HEK293 (cell line): Measurements from ENCODE around the gene KBTBD12.
"Not testable (repeated sequence)": the region's sequence is repeated elsewhere in the genome, so short reads cannot be mapped to it uniquely, and the experiment has no call there.

Experiments used
- CTCF ChIA-PET: fragments of 350-600 bp; formaldehyde crosslinking; extraction: SDS; loops from one replicate; lab custom pipeline; 2021; ENCODE audit warnings: antibody characterized with exemption; lab: Yijun Ruan, JAX
- POLR2A ChIA-PET: fragments of 300-600 bp; formaldehyde crosslinking; extraction: SDS; loops from one replicate; lab custom pipeline; 2020; ENCODE audit warnings: antibody characterized with exemption, inconsistent platforms; lab: Yijun Ruan, JAX
- H3K27ac ChIP-seq: fragments of 200-500 bp; sonication (Bioruptor generic); 2 replicates; pipeline ENCODE4 v1.5.1; 2014; ENCODE audit warnings: low read depth, low read length, control low read depth, inconsistent platforms; ENCODE audit errors: extremely low read depth
- H3K36me3 ChIP-seq, 2 experiments: fragments of 200-500 bp in 1 of 2; sonication (Bioruptor generic) in 1 of 2; 1 replicate in 1 of 2; 2 replicates in 1 of 2; pipeline ENCODE4 v1.5.1; 2014 to 2017; ENCODE audit warnings: inconsistent platforms in 2 of 2, low read length in 2 of 2; ENCODE audit not compliant: control insufficient read depth in 2 of 2, insufficient read depth in 1 of 2
- H3K4me1 ChIP-seq: fragments of 200-500 bp; sonication (Bioruptor generic); 2 replicates; pipeline ENCODE4 v1.5.1; 2014; ENCODE audit warnings: mild to moderate bottlenecking, low read length, inconsistent platforms; ENCODE audit not compliant: control insufficient read depth, insufficient read depth
- H3K4me3 ChIP-seq: 2 replicates; pipeline ENCODE4 v1.5.1; 2011; ENCODE audit warnings: low read depth, mild to moderate bottlenecking, control low read depth, low read length, moderate library complexity
- H3K9me3 ChIP-seq: fragments of 200-500 bp; sonication (Bioruptor generic); 2 replicates; pipeline ENCODE4 v1.5.1; 2014; ENCODE audit warnings: low read depth, low read length, inconsistent platforms; ENCODE audit not compliant: control insufficient read depth, insufficient read depth
- BCL6B ChIP-seq: fragments of 450-650 bp; formaldehyde crosslinking; IDR thresholded peaks from 2 replicates; pipeline ENCODE4 v1.5.1; 2017; ENCODE audit warnings: missing biosample characterization, missing genetic modification characterization
- INSM2 ChIP-seq: fragments of 450-650 bp; formaldehyde crosslinking; IDR thresholded peaks from 2 replicates; pipeline ENCODE4 v1.5.1; 2016; ENCODE audit warnings: missing biosample characterization, missing genetic modification characterization
- SP2 ChIP-seq: fragments of 450-650 bp; formaldehyde crosslinking; IDR thresholded peaks from 2 replicates; pipeline ENCODE4 v1.5.1; 2016; ENCODE audit warnings: missing biosample characterization, missing genetic modification characterization
- TRIM28 ChIP-seq: IDR thresholded peaks from 2 replicates; pipeline ENCODE4 v1.6.1; 2011; ENCODE audit warnings: low read length, control low read depth, borderline replicate concordance
- ZBTB17 ChIP-seq: fragments of 450-650 bp; formaldehyde crosslinking; IDR thresholded peaks from 2 replicates; pipeline ENCODE4 v1.5.1; 2016; ENCODE audit warnings: missing biosample characterization, missing genetic modification characterization
- ZBTB21 ChIP-seq: fragments of 450-650 bp; formaldehyde crosslinking; IDR thresholded peaks from 2 replicates; pipeline ENCODE4 v1.5.1; 2017; ENCODE audit warnings: missing biosample characterization, missing genetic modification characterization
- ZFP37 ChIP-seq: fragments of 450-650 bp; formaldehyde crosslinking; IDR thresholded peaks from 2 replicates; pipeline ENCODE4 v1.5.1; 2016; ENCODE audit warnings: missing biosample characterization, missing genetic modification characterization
- ZNF155 ChIP-seq: fragments of 450-650 bp; formaldehyde crosslinking; IDR thresholded peaks from 2 replicates; pipeline ENCODE4 v1.5.1; 2016; ENCODE audit warnings: missing biosample characterization, missing genetic modification characterization
- ZNF24 ChIP-seq: fragments of 450-650 bp; formaldehyde crosslinking; IDR thresholded peaks from 2 replicates; pipeline ENCODE4 v1.5.1; 2016; ENCODE audit warnings: missing biosample characterization, missing genetic modification characterization
- ZNF248 ChIP-seq: fragments of 450-650 bp; formaldehyde crosslinking; IDR thresholded peaks from 2 replicates; pipeline ENCODE4 v1.5.1; 2017; ENCODE audit warnings: missing biosample characterization, missing genetic modification characterization
- ZNF26 ChIP-seq: fragments of 450-650 bp; formaldehyde crosslinking; IDR thresholded peaks from 2 replicates; pipeline ENCODE4 v1.5.1; 2016; ENCODE audit warnings: missing biosample characterization, missing genetic modification characterization
- ZNF366 ChIP-seq: fragments of 450-650 bp; formaldehyde crosslinking; conservative IDR thresholded peaks from 2 replicates; pipeline ENCODE4 v1.5.1; 2016; ENCODE audit warnings: missing biosample characterization, missing genetic modification characterization
- ZNF394 ChIP-seq: fragments of 450-650 bp; formaldehyde crosslinking; IDR thresholded peaks from 2 replicates; pipeline ENCODE4 v1.5.1; 2016; ENCODE audit warnings: missing biosample characterization, missing genetic modification characterization, mild to moderate bottlenecking, moderate library complexity, borderline replicate concordance
- ZNF398 ChIP-seq: fragments of 450-650 bp; formaldehyde crosslinking; IDR thresholded peaks from 2 replicates; pipeline ENCODE4 v1.5.1; 2017; ENCODE audit warnings: missing biosample characterization, missing genetic modification characterization
- ZNF549 ChIP-seq: fragments of 450-650 bp; IDR thresholded peaks from 2 replicates; pipeline ENCODE4 v1.5.1; 2018; ENCODE audit warnings: missing biosample characterization, missing genetic modification characterization, mild to moderate bottlenecking, inconsistent platforms, moderate library complexity
- ZNF600 ChIP-seq: fragments of 450-650 bp; formaldehyde crosslinking; IDR thresholded peaks from 2 replicates; pipeline ENCODE4 v1.5.1; 2016; ENCODE audit warnings: missing biosample characterization, missing genetic modification characterization
- ZNF621 ChIP-seq: fragments of 450-650 bp; formaldehyde crosslinking; IDR thresholded peaks from 2 replicates; pipeline ENCODE4 v1.5.1; 2017; ENCODE audit warnings: missing biosample characterization, missing genetic modification characterization
- ZNF629 ChIP-seq: fragments of 450-650 bp; formaldehyde crosslinking; IDR thresholded peaks from 2 replicates; pipeline ENCODE4 v1.5.1; 2017; ENCODE audit warnings: missing biosample characterization, missing genetic modification characterization
- ZNF639 ChIP-seq: fragments of 450-650 bp; formaldehyde crosslinking; IDR thresholded peaks from 2 replicates; pipeline ENCODE4 v1.5.1; 2016; ENCODE audit warnings: missing biosample characterization, missing genetic modification characterization

KBTBD12 gene

GRCh38 chr3:127889976-127890650 lies 24.9 kb upstream of the KBTBD12 start:
- Histone ChIP-seq H3K36me3 (no peaks in the 10 kb centered on the region), H3K4me1 (no peaks in the 10 kb centered on the region), H3K27ac (no peak overlapping the region), H3K4me3 (no peak overlapping the region), H3K9me3 (no peaks in the 10 kb centered on the region)
- TF ChIP-seq ZNF549 (tag by site-specific recombination), result no peak
- TF ChIP-seq ZNF398, result 0 out of 2 replicates have a peak, but pooled peaks have one; percentile 0
- ChIA-PET POLR2A (no interaction called here), CTCF (interaction anchor here (0.6 kb wide), 1 partner anchor 58 kb away, joined by 4 read pairs; no protein-coding TSS in a partner anchor)

GRCh38 chr3:127890651-127891290 lies 24.3 kb upstream of the KBTBD12 start:
- H3K9me3 ChIP-seq, H3K4me3 ChIP-seq, H3K4me1 ChIP-seq, H3K36me3 ChIP-seq, POLR2A ChIA-PET, H3K27ac ChIP-seq: not testable (repeated sequence)
- CTCF ChIA-PET, result interaction anchor here (0.9 kb wide), 1 partner anchor 240 kb away, joined by 3 read pairs; no protein-coding TSS in a partner anchor
- peak; percentile 46; the same call in 1 of the 2 replicates for TF ChIP-seq ZNF26 (tag by site-specific recombination)
- TF ChIP-seq ZFP37 (tag by site-specific recombination), result 0 out of 2 replicates have a peak, but pooled peaks have one; percentile 32
- TF ChIP-seq SP2 (tag by site-specific recombination), result peak; percentile 61
- TF ChIP-seq ZNF629 (tag by site-specific recombination), result peak; percentile 59
- peak; percentile 77 for TF ChIP-seq ZNF24 (tag by site-specific recombination)
- TF ChIP-seq ZNF394, result peak; percentile 64; the same call in 1 of the 2 replicates
- 0 out of 2 replicates have a peak, but pooled peaks have one; percentile 36 for TF ChIP-seq ZNF155 (tag by site-specific recombination)
- peak; percentile 33; the same call in 1 of the 2 replicates for TF ChIP-seq TRIM28
- TF ChIP-seq ZNF600 (tag by site-specific recombination), result peak; percentile 46; the same call in 1 of the 2 replicates
- peak; percentile 92 for TF ChIP-seq ZNF639 (tag by site-specific recombination)
- TF ChIP-seq BCL6B, result 0 out of 2 replicates have a peak, but pooled peaks have one; percentile 15
- TF ChIP-seq ZNF366 (tag by site-specific recombination), result peak; percentile 72
- TF ChIP-seq ZNF621 (tag by site-specific recombination), result peak; percentile 29; the same call in 1 of the 2 replicates
- peak; percentile 62 for TF ChIP-seq ZNF398
- peak; percentile 77; the same call in 1 of the 2 replicates for TF ChIP-seq ZBTB21 (tag by site-specific recombination)
- 0 out of 2 replicates have a peak, but pooled peaks have one; percentile 49 for TF ChIP-seq ZBTB17 (tag by site-specific recombination)
- 0 out of 2 replicates have a peak, but pooled peaks have one; percentile 54 for TF ChIP-seq ZNF248
- TF ChIP-seq INSM2 (tag by site-specific recombination), result 0 out of 2 replicates have a peak, but pooled peaks have one; percentile 18
